GM12878 (cell line): ENCODE measurements around the gene CALHM4. TPM values are rescaled to one million over a fixed set of nuclear protein-coding genes. Genes with fewer than 3 reads are reported as not detected.

Source experiments
- BCL3 ChIP-seq: IDR thresholded peaks from 2 replicates; pipeline ENCODE4 v1.6.1; 2011; ENCODE audit warnings: borderline replicate concordance, low read depth, mild to moderate bottlenecking, moderate library complexity, low read length; ENCODE audit not compliant: insufficient read depth, poor library complexity, severe bottlenecking
- CHD1 ChIP-seq: IDR thresholded peaks from 2 replicates; pipeline ENCODE4 v1.6.1; 2012; ENCODE audit warnings: low read depth, low read length, improper control_type of control experiment
- NFYA ChIP-seq: IDR thresholded peaks from 2 replicates; pipeline ENCODE4 v1.6.1; 2011; ENCODE audit warnings: low read depth, mild to moderate bottlenecking, low read length, improper control_type of control experiment, borderline replicate concordance
- RAD21 ChIP-seq: IDR thresholded peaks from 2 replicates; pipeline ENCODE4 v1.6.1; 2011; ENCODE audit warnings: mild to moderate bottlenecking, low read depth, low read length, moderate library complexity; ENCODE audit not compliant: insufficient read depth
- USF2 ChIP-seq: IDR thresholded peaks from 2 replicates; pipeline ENCODE4 v1.6.1; 2011; ENCODE audit warnings: low read depth, low read length, improper control_type of control experiment, borderline replicate concordance
- polyA plus RNA-seq, 11 experiments: library from polyadenylated mRNA; depleted of rRNA in 4 of 11; unstranded in 6 of 11; stranded (reverse) in 5 of 11; fragments of >200 nt; fragmentation: Nextera tagmentation in 4 of 11; fragmentation: Illumina TruSeq in 1 of 11; extraction: Ambion mirVana in 4 of 11; extraction: Trizol in 1 of 11; gene quantifications; 1 replicate in 1 of 11; 2 replicates in 10 of 11; pipeline versions ENCODE4 v1.2.1 to v1.2.3, GENCODE V29; 2011 to 2016; ENCODE audit warnings: inconsistent platforms in 2 of 11, missing spikeins in 2 of 11, low read depth in 1 of 11
- total RNA-seq, 4 experiments: library from RNA; depleted of rRNA in 3 of 4; stranded (reverse); fragments of >200 nt in 3 of 4; fragmentation: Illumina TruSeq in 1 of 4; extraction: Trizol in 1 of 4; gene quantifications; 2 replicates each; pipeline versions ENCODE4 v1.2.1 to v1.2.3, GENCODE V29; 2013 to 2021
- TF ChIP-seq, protein P1 (sequence below): fragments of 450-650 bp; IDR thresholded peaks from 2 replicates; pipeline ENCODE4 v1.6.1; 2017; ENCODE audit warnings: mild to moderate bottlenecking

The CALHM4 gene
- total and polyA plus RNA-seq, 10 of the 15 experiments (the other 5 are each of a cell fraction or from before 2014, with no cell fraction given): not detected

GRCh38 chr6:116570856-116571682 is 17.5 kb downstream of the CALHM4 start, which contains the start of gene RWDD1 (continued):
- TF ChIP-seq USF2 (no peak), CHD1 (no peak), NFYA (peak; percentile 78), BCL3 (peak; percentile 43), RAD21 (no peak)
- TF ChIP-seq, protein P1, sequence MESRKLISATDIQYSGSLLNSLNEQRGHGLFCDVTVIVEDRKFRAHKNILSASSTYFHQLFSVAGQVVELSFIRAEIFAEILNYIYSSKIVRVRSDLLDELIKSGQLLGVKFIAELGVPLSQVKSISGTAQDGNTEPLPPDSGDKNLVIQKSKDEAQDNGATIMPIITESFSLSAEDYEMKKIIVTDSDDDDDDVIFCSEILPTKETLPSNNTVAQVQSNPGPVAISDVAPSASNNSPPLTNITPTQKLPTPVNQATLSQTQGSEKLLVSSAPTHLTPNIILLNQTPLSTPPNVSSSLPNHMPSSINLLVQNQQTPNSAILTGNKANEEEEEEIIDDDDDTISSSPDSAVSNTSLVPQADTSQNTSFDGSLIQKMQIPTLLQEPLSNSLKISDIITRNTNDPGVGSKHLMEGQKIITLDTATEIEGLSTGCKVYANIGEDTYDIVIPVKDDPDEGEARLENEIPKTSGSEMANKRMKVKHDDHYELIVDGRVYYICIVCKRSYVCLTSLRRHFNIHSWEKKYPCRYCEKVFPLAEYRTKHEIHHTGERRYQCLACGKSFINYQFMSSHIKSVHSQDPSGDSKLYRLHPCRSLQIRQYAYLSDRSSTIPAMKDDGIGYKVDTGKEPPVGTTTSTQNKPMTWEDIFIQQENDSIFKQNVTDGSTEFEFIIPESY: peak; percentile 86; the same call in 1 of the 2 replicates
